ENCODE measurements around the gene FCER2. TPM values are rescaled to one million over a fixed set of nuclear protein-coding genes. Genes with fewer than 3 reads are reported as not detected.

FCER2 gene
- total RNA-seq, 1 experiment from 2014 or later, result not detected

GRCh38 chr19:7647156-7647555 lies 54.8 kb downstream of the FCER2 start:
- no peak overlapping the region for H2BK5ac ChIP-seq (ENCODE audit: insufficient read length, low read length)
- H3K27ac ChIP-seq (ENCODE audit: insufficient read length, low read depth, low read length), result no peak overlapping the region
- H3K4ac ChIP-seq (ENCODE audit: low read depth, low read length), result no peak overlapping the region
- H2BK20ac ChIP-seq (ENCODE audit: low read depth, low read length, poor library complexity, severe bottlenecking), result no peak overlapping the region
- H4K20me1 ChIP-seq (ENCODE audit: control insufficient read depth, insufficient read depth, insufficient read length), result no peaks in the 10 kb centered on the region
- no peak overlapping the region for H2AK5ac ChIP-seq (ENCODE audit: insufficient read length, low read length)
- no peak overlapping the region for H2BK12ac ChIP-seq (ENCODE audit: insufficient read length, low read depth, low read length)
- H3K9me3 ChIP-seq (ENCODE audit: control insufficient read depth, low read depth, low read length), result no peaks in the 10 kb centered on the region
- H4K91ac ChIP-seq (ENCODE audit: insufficient read length, low read depth, low read length), result no peak overlapping the region
- no peak overlapping the region for H3K14ac ChIP-seq (ENCODE audit: insufficient read depth, low read length)
- Mint-ChIP-seq H3K4me1 (peaks cover under 1 to 8% of the 10 kb centered on the region in 2 experiments), H3K9me3 (no peaks in the 10 kb centered on the region; a peak in 1 of 5 replicates), H3K4me3 (no peak overlapping the region), H3K36me3 (ENCODE audit: insufficient read depth in 1 of 3, low read depth in 3 of 3) (peaks cover 2 to 16% (median 7%) of the 10 kb centered on the region in 3 experiments; a peak in 4 of 7 replicates), H3K27ac (no peak overlapping the region), H3K27me3 (ENCODE audit: low read depth) (peaks cover 26% of the 10 kb centered on the region)
- H4K8ac ChIP-seq (replicated peaks; ENCODE audit: insufficient read length, low read depth, low read length), result no peak overlapping the region
- H3K4me1 ChIP-seq (ENCODE audit: insufficient read depth, low read length), result no peaks in the 10 kb centered on the region
- no peaks in the 10 kb centered on the region for H3K79me1 ChIP-seq (ENCODE audit: insufficient read depth, low read depth, low read length, poor library complexity, severe bottlenecking)
- H2AFZ ChIP-seq (ENCODE audit: low read length), result no peak overlapping the region
- H3K23ac ChIP-seq (ENCODE audit: insufficient read length, low read depth, low read length), result no peak overlapping the region
- H3K23me2 ChIP-seq (ENCODE audit: insufficient read length, low read depth, low read length, poor library complexity, severe bottlenecking), result no peaks in the 10 kb centered on the region
- no peak overlapping the region for H3K9ac ChIP-seq (ENCODE audit: extremely low read depth, insufficient read length, low read length)
- no peak overlapping the region for H2BK15ac ChIP-seq (ENCODE audit: low read depth, low read length)
- no peak for TF ChIP-seq CTCF (conservative IDR thresholded peaks at IDR 0.05)
- no peak overlapping the region for H2BK120ac ChIP-seq (ENCODE audit: low read depth, low read length, poor library complexity, severe bottlenecking)
- WGBS (ENCODE audit: extremely low coverage, insufficient read length, low lambda C conversion rate), result no CpG with 5 or more reads among the region's 26 CpGs
- H3K79me2 ChIP-seq (ENCODE audit: insufficient read depth, low read length), result no peaks in the 10 kb centered on the region
- no peak for DNase-seq
- no peak overlapping the region for H3K4me2 ChIP-seq (ENCODE audit: insufficient read depth, insufficient read length, low read length)
- no peak overlapping the region for H3K18ac ChIP-seq (ENCODE audit: insufficient read length, low read depth, low read length)
- H3K27me3 ChIP-seq (ENCODE audit: insufficient read depth, low read length), result no peaks in the 10 kb centered on the region
- H3K56ac ChIP-seq (ENCODE audit: insufficient read length, low read depth, low read length), result no peak overlapping the region
- H3T11ph ChIP-seq (ENCODE audit: low read length), result no peak overlapping the region
- no peak overlapping the region for H4K5ac ChIP-seq (ENCODE audit: insufficient read length, low read depth, low read length)
